ENCODE measurements around the gene CDKAL1. TPM values are rescaled to one million over a fixed set of nuclear protein-coding genes. Genes with fewer than 3 reads are reported as not detected.
"Not testable (repeated sequence)": the region's sequence is repeated elsewhere in the genome, so short reads cannot be mapped to it uniquely, and the experiment has no call there.

The CDKAL1 gene
- total and polyA plus RNA-seq, 8 donors = 3.4 to 36.7 (median 10.4) TPM

DNA sequence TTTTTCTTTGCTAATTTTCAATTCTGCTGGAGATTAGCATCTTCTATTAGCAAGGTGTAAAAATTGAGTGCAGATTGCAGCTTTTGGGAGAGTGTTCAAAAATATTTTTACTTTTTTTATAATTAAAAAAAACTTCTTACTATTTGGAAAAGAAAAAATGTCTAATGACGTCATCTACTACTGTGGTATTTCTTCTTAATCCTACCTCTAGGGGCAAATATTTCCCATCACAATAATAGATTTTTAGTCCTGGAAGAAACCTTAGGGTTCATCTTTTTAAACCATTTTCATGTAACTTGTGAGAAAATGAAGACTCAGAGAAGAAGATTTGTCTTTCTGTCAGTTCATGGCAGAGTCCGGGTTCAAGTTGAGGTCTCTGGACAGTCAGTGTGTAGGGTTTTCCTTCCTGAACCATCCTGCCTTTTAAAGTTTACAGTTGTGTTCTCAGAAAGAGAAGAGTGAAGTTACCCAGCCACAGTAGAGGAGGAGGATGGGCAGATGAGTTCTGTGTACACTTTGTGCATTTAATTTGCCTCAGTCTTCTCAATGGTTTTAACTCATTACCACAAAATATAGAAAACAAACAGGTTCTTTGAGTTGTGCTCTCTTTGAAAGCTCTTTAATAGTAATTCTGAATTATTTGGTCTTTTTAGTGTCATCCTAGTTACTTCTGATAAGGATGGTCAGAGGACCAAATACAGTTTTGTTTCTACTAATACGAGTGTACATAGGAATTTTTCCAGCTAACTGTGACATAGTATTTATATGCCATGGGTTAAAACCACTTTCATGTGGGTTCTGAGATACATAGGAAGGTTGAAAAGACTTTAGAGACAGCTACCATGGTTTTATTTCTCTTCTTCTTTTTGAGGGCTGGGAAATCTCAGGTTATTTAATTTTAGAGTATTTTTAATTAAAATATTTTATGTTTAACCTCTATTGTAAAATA lies 184.7 kb downstream of the CDKAL1 start:
- Histone ChIP-seq H3K4me3 (no peak overlapping the region), H3K36me3 (peaks cover 0 to 8% (median 2%) of the 10 kb centered on the region in 4 donors), H3K4me1 (peaks cover 0 to 3% (median 1%) of the 10 kb centered on the region in 4 donors), H3K27ac (no peak overlapping the region), H3K27me3 (no peaks in the 10 kb centered on the region), H3K9me3 (no peaks in the 10 kb centered on the region)
- TF ChIP-seq POLR2AphosphoS5 (IDR thresholded peaks at IDR 0.05) (no peak), POLR2A (IDR thresholded peaks at IDR 0.05) (no peak), EP300 (IDR thresholded peaks at IDR 0.05) (no peak)
- TF ChIP-seq, protein P1, sequence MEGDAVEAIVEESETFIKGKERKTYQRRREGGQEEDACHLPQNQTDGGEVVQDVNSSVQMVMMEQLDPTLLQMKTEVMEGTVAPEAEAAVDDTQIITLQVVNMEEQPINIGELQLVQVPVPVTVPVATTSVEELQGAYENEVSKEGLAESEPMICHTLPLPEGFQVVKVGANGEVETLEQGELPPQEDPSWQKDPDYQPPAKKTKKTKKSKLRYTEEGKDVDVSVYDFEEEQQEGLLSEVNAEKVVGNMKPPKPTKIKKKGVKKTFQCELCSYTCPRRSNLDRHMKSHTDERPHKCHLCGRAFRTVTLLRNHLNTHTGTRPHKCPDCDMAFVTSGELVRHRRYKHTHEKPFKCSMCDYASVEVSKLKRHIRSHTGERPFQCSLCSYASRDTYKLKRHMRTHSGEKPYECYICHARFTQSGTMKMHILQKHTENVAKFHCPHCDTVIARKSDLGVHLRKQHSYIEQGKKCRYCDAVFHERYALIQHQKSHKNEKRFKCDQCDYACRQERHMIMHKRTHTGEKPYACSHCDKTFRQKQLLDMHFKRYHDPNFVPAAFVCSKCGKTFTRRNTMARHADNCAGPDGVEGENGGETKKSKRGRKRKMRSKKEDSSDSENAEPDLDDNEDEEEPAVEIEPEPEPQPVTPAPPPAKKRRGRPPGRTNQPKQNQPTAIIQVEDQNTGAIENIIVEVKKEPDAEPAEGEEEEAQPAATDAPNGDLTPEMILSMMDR (IDR thresholded peaks at IDR 0.05) = no peak
- 76 to 88% (median 83%) methylated on average over 3 of the region's 3 CpGs for WGBS, 5 donors
- intact Hi-C loops (cut with DNase I; ENCODE audit: low total_unique reads) = no loop called here
- no peak for DNase-seq

DNA sequence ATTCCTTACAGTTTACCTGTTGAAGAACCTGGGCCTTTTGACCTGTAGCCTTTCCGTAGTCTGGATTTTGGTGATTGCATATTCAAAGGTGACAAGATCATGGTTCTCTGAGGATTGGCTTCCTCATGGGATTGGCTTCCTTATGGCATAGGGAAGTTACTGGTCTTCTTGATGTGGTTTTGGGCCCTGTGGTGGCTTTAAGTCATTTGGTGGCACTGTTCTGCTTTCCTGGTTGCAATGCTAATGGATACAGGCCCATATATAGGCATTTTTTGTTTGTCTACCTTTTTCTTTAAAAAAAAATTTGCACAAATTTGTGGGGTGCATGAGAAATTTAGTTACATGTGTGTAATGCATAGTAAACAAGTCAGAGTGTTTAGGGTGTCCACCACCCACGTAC lies 185.7 kb downstream of the CDKAL1 start:
- Histone ChIP-seq H3K4me3 (no peak overlapping the region), H3K27me3 (no peaks in the 10 kb centered on the region), H3K27ac (no peak overlapping the region), H3K36me3 (peaks cover 0 to 8% (median 2%) of the 10 kb centered on the region in 4 donors), H3K4me1 (peaks cover 0 to 3% (median 1%) of the 10 kb centered on the region in 4 donors), H3K9me3 (no peaks in the 10 kb centered on the region)
- intact Hi-C loops (cut with DNase I; ENCODE audit: low total_unique reads) = no loop called here
- DNase-seq = no peak
- WGBS, 5 donors = 66 to 82% (median 69%) methylated on average over 2 of the region's 2 CpGs
- TF ChIP-seq POLR2AphosphoS5 (IDR thresholded peaks at IDR 0.05) (no peak), EP300 (IDR thresholded peaks at IDR 0.05) (no peak), POLR2A (IDR thresholded peaks at IDR 0.05) (no peak)
- TF ChIP-seq, protein P1 (IDR thresholded peaks at IDR 0.05) = no peak

DNA sequence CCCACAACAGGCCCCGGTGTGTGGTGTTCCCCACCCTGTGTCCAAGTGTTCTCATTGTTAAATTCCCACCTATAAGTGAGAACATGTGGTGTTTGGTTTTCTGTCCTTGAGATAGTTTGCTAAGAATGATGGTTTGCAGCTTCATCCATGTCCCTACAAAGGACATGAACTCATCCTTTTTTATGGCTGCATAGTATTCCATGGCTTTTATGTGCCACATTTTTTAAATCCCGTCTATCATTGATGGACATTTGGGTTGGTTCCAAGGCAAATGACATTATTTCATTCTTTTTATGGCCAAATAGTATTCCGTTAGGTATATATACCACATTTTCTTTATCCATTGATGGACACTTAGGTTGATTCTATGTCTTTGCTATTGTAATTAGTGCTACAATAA lies 186.9 kb downstream of the CDKAL1 start:
- H3K9me3 ChIP-seq; H3K27ac ChIP-seq; H3K4me3 ChIP-seq; DNase-seq; intact Hi-C loops (cut with DNase I; ENCODE audit: low total_unique reads); H3K4me1 ChIP-seq; H3K36me3 ChIP-seq; H3K27me3 ChIP-seq: not testable (repeated sequence)
- WGBS, 5 donors = 62 to 88% (median 66%) methylated on average over 3 of the region's 3 CpGs

DNA sequence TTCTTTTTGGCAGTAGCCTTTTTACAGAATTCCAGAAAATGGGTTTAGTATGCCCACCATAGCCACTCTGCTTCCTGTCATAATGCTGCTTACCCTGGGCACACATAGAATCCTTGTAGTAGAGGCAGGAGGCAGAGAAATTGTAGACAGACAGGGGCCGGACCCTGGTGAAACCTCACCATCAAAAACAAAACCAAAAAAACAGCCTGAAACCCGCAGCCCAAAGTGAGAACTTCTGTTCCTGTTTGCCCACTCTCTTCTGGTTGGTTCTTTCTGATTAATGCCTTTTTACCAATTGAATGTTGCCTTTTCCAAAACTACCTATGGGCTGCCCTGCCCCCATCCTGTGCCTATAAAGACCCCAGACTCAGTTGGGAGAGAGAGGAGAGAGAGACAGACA lies 188.2 kb downstream of the CDKAL1 start:
- WGBS, 5 donors = 87 to 97% (median 92%) methylated on average over 2 of the region's 2 CpGs
- intact Hi-C loops (cut with DNase I; ENCODE audit: low total_unique reads) = no loop called here
- H3K4me1 ChIP-seq = peaks cover 0 to 3% (median 1%) of the 10 kb centered on the region in 4 donors
- peaks cover 0 to 8% (median 2%) of the 10 kb centered on the region in 4 donors for H3K36me3 ChIP-seq
- no peaks in the 10 kb centered on the region for H3K27me3 ChIP-seq
- no peak for TF ChIP-seq EP300 (IDR thresholded peaks at IDR 0.05)
- TF ChIP-seq, protein P1 (IDR thresholded peaks at IDR 0.05) = no peak
- no peak for TF ChIP-seq POLR2A (IDR thresholded peaks at IDR 0.05)
- no peak for TF ChIP-seq POLR2AphosphoS5 (IDR thresholded peaks at IDR 0.05)
- H3K4me3 ChIP-seq = no peak overlapping the region
- H3K9me3 ChIP-seq = no peaks in the 10 kb centered on the region
- no peak overlapping the region for H3K27ac ChIP-seq
- no peak for DNase-seq

DNA sequence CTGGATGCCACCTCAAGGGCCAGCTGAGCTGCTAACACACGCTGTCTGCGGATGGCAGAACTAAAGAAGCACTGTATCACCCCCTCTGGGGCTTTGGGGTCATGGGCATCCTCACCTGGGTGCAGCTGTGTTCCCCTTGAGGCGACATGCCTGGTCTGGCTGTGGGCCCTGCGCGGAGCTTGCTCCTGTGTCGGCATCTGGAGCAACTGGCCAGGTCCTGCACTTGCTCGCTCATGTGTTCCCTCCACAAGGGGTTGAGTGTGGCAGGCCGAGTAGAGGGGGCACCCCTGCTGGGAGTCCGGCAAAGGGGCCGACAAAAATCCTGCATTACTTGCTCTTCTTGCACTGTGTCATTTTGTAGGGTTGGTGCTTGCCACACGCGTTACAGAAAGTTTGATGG lies 189.0 kb downstream of the CDKAL1 start:
- no peak for DNase-seq
- TF ChIP-seq POLR2A (IDR thresholded peaks at IDR 0.05) = no peak
- no peak for TF ChIP-seq EP300 (IDR thresholded peaks at IDR 0.05)
- no peak for TF ChIP-seq POLR2AphosphoS5 (IDR thresholded peaks at IDR 0.05)
- H3K4me3 ChIP-seq = no peak overlapping the region
- no peaks in the 10 kb centered on the region for H3K27me3 ChIP-seq
- peaks cover 0 to 8% (median 2%) of the 10 kb centered on the region in 4 donors for H3K36me3 ChIP-seq
- intact Hi-C loops (cut with DNase I; ENCODE audit: low total_unique reads) = no loop called here
- no peaks in the 10 kb centered on the region for H3K9me3 ChIP-seq
- 97 to 99% (median 97%) methylated on average over 8 to 12 of the region's 12 CpGs for WGBS, 5 donors
- H3K27ac ChIP-seq = no peak overlapping the region
- H3K4me1 ChIP-seq = peaks cover 0 to 3% (median 1%) of the 10 kb centered on the region in 4 donors
